ENCODE measurements around the gene H3-3A. TPM values are rescaled to one million over a fixed set of nuclear protein-coding genes. Genes with fewer than 3 reads are reported as not detected.

The H3-3A gene
- total RNA-seq, 1 experiment from 2014 or later = 1,129 TPM

DNA sequence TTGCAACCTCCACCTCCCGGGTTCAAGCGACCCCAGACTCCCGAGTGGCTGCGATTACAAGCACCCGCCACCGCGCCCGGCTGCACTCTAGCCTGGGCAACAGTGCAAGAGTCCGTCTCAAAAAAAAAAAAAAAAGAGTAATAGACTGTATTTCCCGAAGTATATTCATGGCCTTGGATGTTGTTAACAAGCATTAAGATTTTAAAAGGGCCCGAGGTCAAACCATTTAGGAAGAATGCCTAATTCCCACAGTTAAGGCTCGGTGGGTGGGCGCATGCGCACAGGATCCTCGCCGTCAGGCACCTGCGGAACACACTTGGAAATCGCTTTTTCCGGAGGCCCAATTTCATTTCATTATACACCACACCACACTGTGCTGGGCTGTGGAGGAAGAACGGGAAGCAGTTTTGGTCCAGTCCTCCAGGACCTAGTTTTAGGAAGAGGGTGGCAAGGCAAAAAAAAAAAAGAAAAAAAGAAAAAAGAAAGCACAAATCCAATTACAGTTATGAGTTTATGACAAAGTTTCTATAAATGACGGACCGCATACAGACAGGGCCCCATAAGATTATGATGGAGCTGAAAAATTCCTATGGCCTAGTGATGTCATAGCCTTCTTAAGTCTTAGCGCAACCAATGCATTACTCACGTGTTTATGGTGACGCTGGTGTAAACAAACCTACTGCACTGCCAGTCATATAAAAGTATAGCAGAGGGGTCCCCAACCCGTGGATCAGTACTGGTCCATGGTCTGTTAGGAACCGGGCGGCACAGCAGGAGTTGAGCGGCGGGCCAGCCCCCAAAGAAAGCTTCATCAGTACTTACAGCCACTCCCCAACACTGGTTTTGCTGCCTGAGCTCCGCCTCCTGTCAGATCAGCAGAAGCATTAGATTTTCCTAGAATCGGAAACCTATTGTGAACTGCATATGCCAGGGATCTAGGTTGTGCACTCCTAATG lies 38.2 kb downstream of the H3-3A start:
- no CpG with 5 or more reads among the region's 32 CpGs for WGBS (ENCODE audit: extremely low coverage, insufficient read length, low lambda C conversion rate)
- H2AFZ ChIP-seq (ENCODE audit: low read length) = no peak overlapping the region
- no peak overlapping the region for H3K27ac Mint-ChIP-seq

More for the DNA sequence above, 38.2 kb downstream of the H3-3A start:
- Histone ChIP-seq H3K56ac (ENCODE audit: insufficient read length, low read depth, low read length) (no peak overlapping the region), H4K91ac (ENCODE audit: insufficient read length, low read depth, low read length) (no peak overlapping the region), H3K4me2 (ENCODE audit: insufficient read depth, insufficient read length, low read length) (peak overlapping the region; percentile 88), H3K9ac (ENCODE audit: extremely low read depth, insufficient read length, low read length) (no peak overlapping the region), H3K23ac (ENCODE audit: insufficient read length, low read depth, low read length) (no peak overlapping the region), H4K8ac (replicated peaks; ENCODE audit: insufficient read length, low read depth, low read length) (no peak overlapping the region), H3K4ac (ENCODE audit: low read depth, low read length) (no peak overlapping the region), H4K5ac (ENCODE audit: insufficient read length, low read depth, low read length) (no peak overlapping the region), H3K79me1 (ENCODE audit: insufficient read depth, low read depth, low read length, poor library complexity, severe bottlenecking) (no peaks in the 10 kb centered on the region), H4K20me1 (ENCODE audit: control insufficient read depth, insufficient read depth, insufficient read length) (no peaks in the 10 kb centered on the region), H3K27me3 (ENCODE audit: insufficient read depth, low read length) (no peaks in the 10 kb centered on the region), H3K4me1 (ENCODE audit: insufficient read depth, low read length) (peaks cover 5% of the 10 kb centered on the region; the same call in 1 of the 2 replicates), H3K14ac (ENCODE audit: insufficient read depth, low read length) (no peak overlapping the region), H3K79me2 (ENCODE audit: insufficient read depth, low read length) (no peaks in the 10 kb centered on the region), H2BK120ac (ENCODE audit: low read depth, low read length, poor library complexity, severe bottlenecking) (no peak overlapping the region), H2BK12ac (ENCODE audit: insufficient read length, low read depth, low read length) (no peak overlapping the region), H3K9me3 (ENCODE audit: control insufficient read depth, low read depth, low read length) (no peaks in the 10 kb centered on the region), H2BK20ac (ENCODE audit: low read depth, low read length, poor library complexity, severe bottlenecking) (no peak overlapping the region), H2AK5ac (ENCODE audit: insufficient read length, low read length) (no peak overlapping the region), H3K27ac (ENCODE audit: insufficient read length, low read depth, low read length) (no peak overlapping the region), H2BK5ac (ENCODE audit: insufficient read length, low read length) (no peak overlapping the region), H3T11ph (ENCODE audit: low read length) (no peak overlapping the region), H2BK15ac (ENCODE audit: low read depth, low read length) (no peak overlapping the region), H3K18ac (ENCODE audit: insufficient read length, low read depth, low read length) (no peak overlapping the region), H3K23me2 (ENCODE audit: insufficient read length, low read depth, low read length, poor library complexity, severe bottlenecking) (peaks cover 5% of the 10 kb centered on the region)
- no peaks in the 10 kb centered on the region for H3K36me3 Mint-ChIP-seq (ENCODE audit: insufficient read depth in 1 of 3, low read depth in 3 of 3)
- peak overlapping the region; percentile 69 to 73 for H3K4me3 Mint-ChIP-seq
- peaks cover 21% of the 10 kb centered on the region for H3K27me3 Mint-ChIP-seq (ENCODE audit: low read depth)
- peaks cover 31 to 43% of the 10 kb centered on the region in 2 experiments for H3K4me1 Mint-ChIP-seq
- TF ChIP-seq, protein P1, sequence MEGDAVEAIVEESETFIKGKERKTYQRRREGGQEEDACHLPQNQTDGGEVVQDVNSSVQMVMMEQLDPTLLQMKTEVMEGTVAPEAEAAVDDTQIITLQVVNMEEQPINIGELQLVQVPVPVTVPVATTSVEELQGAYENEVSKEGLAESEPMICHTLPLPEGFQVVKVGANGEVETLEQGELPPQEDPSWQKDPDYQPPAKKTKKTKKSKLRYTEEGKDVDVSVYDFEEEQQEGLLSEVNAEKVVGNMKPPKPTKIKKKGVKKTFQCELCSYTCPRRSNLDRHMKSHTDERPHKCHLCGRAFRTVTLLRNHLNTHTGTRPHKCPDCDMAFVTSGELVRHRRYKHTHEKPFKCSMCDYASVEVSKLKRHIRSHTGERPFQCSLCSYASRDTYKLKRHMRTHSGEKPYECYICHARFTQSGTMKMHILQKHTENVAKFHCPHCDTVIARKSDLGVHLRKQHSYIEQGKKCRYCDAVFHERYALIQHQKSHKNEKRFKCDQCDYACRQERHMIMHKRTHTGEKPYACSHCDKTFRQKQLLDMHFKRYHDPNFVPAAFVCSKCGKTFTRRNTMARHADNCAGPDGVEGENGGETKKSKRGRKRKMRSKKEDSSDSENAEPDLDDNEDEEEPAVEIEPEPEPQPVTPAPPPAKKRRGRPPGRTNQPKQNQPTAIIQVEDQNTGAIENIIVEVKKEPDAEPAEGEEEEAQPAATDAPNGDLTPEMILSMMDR (conservative IDR thresholded peaks at IDR 0.05) = peak; percentile 31; the same call in 1 of the 3 replicates
- H3K9me3 Mint-ChIP-seq = no peaks in the 10 kb centered on the region
- no peak for DNase-seq
